HepG2 (cell line): ENCODE measurements around the gene C1orf159. TPM values are rescaled to one million over a fixed set of nuclear protein-coding genes. Genes with fewer than 3 reads are reported as not detected.
"Not testable (repeated sequence)": the region's sequence is repeated elsewhere in the genome, so short reads cannot be mapped to it uniquely, and the experiment has no call there.

ENCODE experiments used
- ATAC-seq: fragments of 200-7000 bp; cut with Tn5 transposase; 3 replicates; pipeline ENCODE4 v1.9.1; 2020; ENCODE audit warnings: mild to moderate bottlenecking, moderate library complexity
- BruUV-seq: library from RNA; stranded (reverse); fragments of 400-500 nt; replicated peaks from 2 replicates; lab custom pipeline; 2021; lab: Mats Ljungman, UMichigan
- CTCF ChIA-PET: fragments of 300-600 bp; formaldehyde crosslinking; extraction: SDS; loops from one replicate; lab custom pipeline; 2021; ENCODE audit warnings: low total read pairs, inconsistent platforms, low intra/inter-chr PET ratio; lab: Yijun Ruan, JAX
- POLR2A ChIA-PET: fragments of 350-600 bp; sonication (Branson Sonifier 250); formaldehyde crosslinking; loops from one replicate; lab custom pipeline; 2020; ENCODE audit warnings: antibody characterized with exemption, inconsistent platforms; lab: Yijun Ruan, JAX
- DNase-seq: peaks from one replicate; pipeline ENCODE4 v3.0.0-alpha.2; 2015; ENCODE audit warnings: low spot score
- FAIRE-seq: peaks from 3 replicates; lab custom pipeline; 2011; peaks lifted over from hg19 to GRCh38; lab: Jason Lieb, UNC
- H2AFZ ChIP-seq: one replicate; pipeline ENCODE4 v1.6.1; 2011; ENCODE audit warnings: low read length, inconsistent platforms
- H3K27ac ChIP-seq: fragments of 300-600 bp; 3 replicates; pipeline ENCODE4 v1.8.0; 2011; ENCODE audit warnings: mixed run types, mild to moderate bottlenecking, mixed read lengths, low read length, inconsistent platforms; ENCODE audit not compliant: insufficient read depth; ENCODE audit errors: extremely low read length
- H3K27me3 ChIP-seq, 2 experiments: fragments of 200-600 bp in 1 of 2; 2 replicates in 1 of 2; 3 replicates in 1 of 2; pipeline versions ENCODE4 v1.6.0 to v1.8.0; 2011; ENCODE audit warnings: low read length in 2 of 2, mild to moderate bottlenecking in 2 of 2, moderate library complexity in 2 of 2, inconsistent platforms in 1 of 2; ENCODE audit not compliant: insufficient read depth in 2 of 2, control insufficient read depth in 1 of 2
- H3K36me3 ChIP-seq, 2 experiments: fragments of 200-600 bp in 1 of 2; replicated peaks in 1 of 2; 2 replicates in 1 of 2; 3 replicates in 1 of 2; pipeline versions ENCODE4 v1.5.1 to v1.8.0; 2011; ENCODE audit warnings: low read length in 2 of 2, inconsistent platforms in 1 of 2; ENCODE audit not compliant: insufficient read depth in 2 of 2, control insufficient read depth in 1 of 2
- H3K4me1 ChIP-seq: 2 replicates; pipeline ENCODE4 v1.5.1; 2012; ENCODE audit warnings: low read length, inconsistent platforms; ENCODE audit not compliant: insufficient read depth
- H3K4me2 ChIP-seq: 2 replicates; pipeline ENCODE4 v1.6.0; 2011; ENCODE audit warnings: low read depth, low read length, inconsistent platforms
- H3K4me3 ChIP-seq, 3 experiments: fragments of 200-600 bp in 1 of 3; sonication (generic), shearing (Covaris generic) in 1 of 3; replicated peaks in 1 of 3; 2 replicates each; pipeline ENCODE4 v1.5.1; 2011 to 2016; ENCODE audit warnings: low read length in 3 of 3, inconsistent platforms in 2 of 3, low read depth in 2 of 3, mild to moderate bottlenecking in 2 of 3, control low read depth in 1 of 3, mixed read lengths in 1 of 3; ENCODE audit not compliant: insufficient read depth in 1 of 3
- H3K79me2 ChIP-seq: one replicate; pipeline ENCODE4 v1.6.1; 2011; ENCODE audit warnings: low read length, inconsistent platforms; ENCODE audit not compliant: insufficient read depth
- H3K9ac ChIP-seq: 2 replicates; pipeline ENCODE4 v1.6.0; 2011; ENCODE audit warnings: mild to moderate bottlenecking, low read depth, low read length, inconsistent platforms; ENCODE audit not compliant: insufficient read depth
- H3K9me3 ChIP-seq: 2 replicates; pipeline ENCODE4 v1.5.1; 2012; ENCODE audit warnings: mild to moderate bottlenecking, low read length
- H4K20me1 ChIP-seq: 2 replicates; pipeline ENCODE4 v1.6.0; 2011; ENCODE audit warnings: inconsistent platforms, mild to moderate bottlenecking, low read length, moderate library complexity; ENCODE audit not compliant: insufficient read depth
- CEBPB ChIP-seq: IDR thresholded peaks from 2 replicates; pipeline ENCODE4 v1.6.1; 2011; ENCODE audit warnings: low read depth, low read length, improper control_type of control experiment, borderline replicate concordance
- CHD4 ChIP-seq: fragments of 200-600 bp; sonication (generic); IDR thresholded peaks from 2 replicates; pipeline ENCODE4 v1.7.0; 2017; ENCODE audit warnings: mild to moderate bottlenecking, low read length, borderline replicate concordance
- KDM2A ChIP-seq: sonication (generic); formaldehyde crosslinking; IDR thresholded peaks from 2 replicates; pipeline ENCODE4 v1.4.0; 2020; ENCODE audit warnings: low read depth, missing genetic modification reagents, borderline replicate concordance
- NKX3-1 ChIP-seq: sonication (generic); formaldehyde crosslinking; IDR thresholded peaks from 2 replicates; pipeline ENCODE4 v1.5.0; 2020; ENCODE audit warnings: missing genetic modification reagents
- THYN1 ChIP-seq: sonication (generic); formaldehyde crosslinking; IDR thresholded peaks from 2 replicates; pipeline ENCODE4 v1.8.1; 2023; ENCODE audit warnings: low read depth, mild to moderate bottlenecking, moderate library complexity, missing genetic modification reagents, borderline replicate concordance
- ZEB1 ChIP-seq: IDR thresholded peaks from 2 replicates; pipeline ENCODE4 v1.6.1; 2012; ENCODE audit warnings: mild to moderate bottlenecking, low read depth, inconsistent platforms; ENCODE audit not compliant: insufficient replicate concordance
- ZFY ChIP-seq: sonication (generic); formaldehyde crosslinking; IDR thresholded peaks from 2 replicates; pipeline ENCODE4 v1.4.0; 2020; ENCODE audit warnings: missing genetic modification reagents
- ZNF317 ChIP-seq: sonication (generic); formaldehyde crosslinking; IDR thresholded peaks from 2 replicates; pipeline ENCODE4 v1.5.0; 2020; ENCODE audit warnings: mild to moderate bottlenecking, missing genetic modification reagents
- ZNF644 ChIP-seq: IDR thresholded peaks from 2 replicates; pipeline ENCODE4 v1.6.1; 2016; ENCODE audit warnings: low read depth
- ZNF7 ChIP-seq: IDR thresholded peaks from 2 replicates; pipeline ENCODE4 v1.6.1; 2016; ENCODE audit warnings: missing biosample characterization, missing genetic modification reagents
- WGBS: methylation state at CpG from one replicate; pipeline ENCODE4 v1.1.6; 2017; ENCODE audit warnings: low lambda C conversion rate; 5-methylcytosine and 5-hydroxymethylcytosine counted together
- in situ Hi-C: cut with HindIII; loops from 2 replicates; pipeline ENCODE4 v1.10.0; 2017; ENCODE audit warnings: low pct_unique_long_range_greater_than_20kb; ENCODE audit not compliant: extremely low pct_ligation_motif_present
- intact Hi-C: fragments of 100-400 bp; cut with micrococcal nuclease; formaldehyde crosslinking; loops from one replicate; pipeline ENCODE4 v1.10.0; 2022; ENCODE audit not compliant: unreplicated experiment
- polyA plus RNA-seq, 8 experiments: library from polyadenylated mRNA; depleted of rRNA in 3 of 8; stranded (reverse) in 7 of 8; unstranded in 1 of 8; fragments of >200 nt; fragmentation: Illumina TruSeq in 4 of 8; extraction: Trizol in 4 of 8; gene quantifications; 2 replicates each; pipeline versions ENCODE4 v1.2.1 to v1.2.3, GENCODE V29; 2011 to 2016; ENCODE audit warnings: low read depth in 4 of 8, missing spikeins in 1 of 8, mixed read lengths in 1 of 8; ENCODE audit not compliant: insufficient read depth in 1 of 8
- total RNA-seq, 5 experiments: library from RNA; depleted of rRNA; stranded (reverse); fragments of >200 nt; fragmentation: Illumina TruSeq; extraction: Trizol; gene quantifications; 2 replicates each; pipeline ENCODE4 v1.2.3, GENCODE V29; 2016; ENCODE audit warnings: low read depth in 1 of 5

The C1orf159 gene
- total and polyA plus RNA-seq, 2 of the 13 experiments (the other 11 are each of a cell fraction or from before 2014, with no cell fraction given), result 3.8 to 6.7 TPM

DNA sequence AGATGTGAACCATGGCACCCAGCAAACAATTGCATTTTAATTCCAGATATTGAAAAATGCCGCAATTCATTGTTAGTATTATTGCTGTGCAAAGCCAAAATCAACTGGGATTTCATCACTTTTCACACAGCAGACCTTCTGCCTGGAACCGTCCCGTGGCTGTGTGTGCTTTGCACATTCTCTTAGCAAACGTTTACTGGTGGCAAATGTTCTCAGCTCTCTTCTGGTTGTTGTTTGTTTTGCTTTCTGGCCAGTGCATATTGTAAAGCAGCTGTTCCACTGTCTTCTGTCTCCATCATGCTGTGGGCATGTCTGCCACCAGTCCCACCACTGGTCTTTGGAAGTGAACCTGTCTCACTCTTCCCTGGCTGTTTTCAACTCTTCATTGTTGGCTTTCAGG lies 38.0 kb upstream of the C1orf159 start:
- CTCF ChIA-PET, result no interaction called here
- DNase-seq (peak; percentile 43), ATAC-seq (no peak; the same call in 2 of the 3 replicates), FAIRE-seq (peak; percentile 26)
- Histone ChIP-seq H3K27me3 (no peaks in the 10 kb centered on the region), H3K4me2 (no peak overlapping the region), H3K4me1 (peaks cover 34% of the 10 kb centered on the region), H4K20me1 (no peaks in the 10 kb centered on the region; the same call in 1 of the 2 replicates), H3K27ac (no peak overlapping the region), H3K36me3 (no peaks in the 10 kb centered on the region; a peak in 1 of 5 replicates), H3K9me3 (no peaks in the 10 kb centered on the region), H3K4me3 (no peak overlapping the region), H3K79me2 (no peaks in the 10 kb centered on the region), H2AFZ (no peak overlapping the region), H3K9ac (no peak overlapping the region)
- in situ Hi-C loops, result no loop called here
- intact Hi-C loops, result no loop called here
- TF ChIP-seq KDM2A, result 0 out of 2 replicates have a peak, but pooled peaks have one; percentile 25
- peak; percentile 97 for TF ChIP-seq ZNF317 (CRISPR knock-in tag)
- no peak for TF ChIP-seq THYN1 (CRISPR knock-in tag)
- peak; percentile 42; the same call in 1 of the 2 replicates for TF ChIP-seq CEBPB
- TF ChIP-seq ZFY (CRISPR knock-in tag), result no peak
- no peak for TF ChIP-seq NKX3-1 (CRISPR knock-in tag)
- no peak for TF ChIP-seq ZEB1
- peak; percentile 82 for TF ChIP-seq ZNF7 (CRISPR knock-in tag)
- no peak for TF ChIP-seq ZNF644 (CRISPR knock-in tag)
- WGBS, result 24% methylated on average over 4 of the region's 4 CpGs
- POLR2A ChIA-PET, result interaction anchor here (1.5 to 3.4 kb wide), 2 partner anchors 12 to 26 kb away, joined by 5 to 14 read pairs; no protein-coding TSS in a partner anchor
- no TSS peak for BruUV-seq

GRCh38 chr1:1153215-1153614 lies 37.3 kb upstream of the C1orf159 start:
- H3K27me3 ChIP-seq, CTCF ChIA-PET, H3K9ac ChIP-seq, H2AFZ ChIP-seq, in situ Hi-C loops, H3K79me2 ChIP-seq, H3K4me3 ChIP-seq, H3K4me2 ChIP-seq, H3K9me3 ChIP-seq, H3K27ac ChIP-seq, H3K36me3 ChIP-seq, FAIRE-seq, ATAC-seq, H4K20me1 ChIP-seq, intact Hi-C loops, BruUV-seq, DNase-seq: not testable (repeated sequence)
- peak; percentile 56; the same call in 1 of the 2 replicates for TF ChIP-seq CHD4
- H3K4me1 ChIP-seq, result peaks cover 27% of the 10 kb centered on the region
- 93% methylated on average over 14 of the region's 14 CpGs for WGBS
- POLR2A ChIA-PET, result interaction anchor here (1.5 to 3.4 kb wide), 2 partner anchors 12 to 25 kb away, joined by 5 to 14 read pairs; no protein-coding TSS in a partner anchor

DNA sequence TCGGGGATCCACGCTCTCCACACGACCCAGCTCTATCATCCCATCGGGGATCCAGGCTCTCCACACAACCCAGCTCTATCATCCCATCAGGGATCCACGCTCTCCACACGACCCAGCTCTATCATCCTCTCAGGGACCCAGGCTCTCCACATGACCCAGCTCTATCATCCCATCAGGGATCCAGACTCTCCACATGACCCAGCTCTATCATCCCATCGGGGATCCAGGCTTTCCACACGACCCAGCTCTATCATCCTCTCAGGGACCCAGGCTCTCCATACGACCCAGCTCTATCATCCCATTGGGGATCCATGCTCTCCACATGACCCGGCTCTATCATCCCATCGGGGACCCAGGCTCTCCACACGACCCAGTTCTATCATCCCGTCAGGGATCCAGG lies 36.5 kb upstream of the C1orf159 start:
- CTCF ChIA-PET, in situ Hi-C loops, H3K27ac ChIP-seq, intact Hi-C loops, DNase-seq, BruUV-seq, H4K20me1 ChIP-seq, H3K9ac ChIP-seq, H3K9me3 ChIP-seq, H3K36me3 ChIP-seq, ATAC-seq, H3K4me3 ChIP-seq, H3K27me3 ChIP-seq, FAIRE-seq, H3K79me2 ChIP-seq, H2AFZ ChIP-seq, H3K4me2 ChIP-seq: not testable (repeated sequence)
- POLR2A ChIA-PET, result interaction anchor here (1.2 to 3.4 kb wide), 2 partner anchors 13 to 24 kb away, joined by 3 to 14 read pairs; no protein-coding TSS in a partner anchor
- 87% methylated on average over 13 of the region's 13 CpGs for WGBS
- H3K4me1 ChIP-seq, result peaks cover 20% of the 10 kb centered on the region
